Smooth muscle cell (in vitro differentiated cells): ENCODE data around the gene ADRA2A. TPM values are rescaled to one million over a fixed set of nuclear protein-coding genes. Genes with fewer than 3 reads are reported as not detected.

Experiments
- DNase-seq: peaks from one replicate; lab custom pipeline; 2025; ENCODE audit not compliant: unreplicated experiment; lab: John Stamatoyannopoulos, UW
- H2AFZ ChIP-seq: fragments of 200-600 bp; sonication (generic); 2 replicates; pipeline ENCODE4 v1.6.0; 2016; ENCODE audit warnings: antibody characterized with exemption, low read depth, mild to moderate bottlenecking
- H3F3A ChIP-seq: fragments of 200-600 bp; sonication (generic); 2 replicates; pipeline ENCODE4 v1.6.0; 2017; ENCODE audit warnings: antibody characterized with exemption, low read depth
- H3K27ac ChIP-seq: fragments of 200-600 bp; sonication (generic); 2 replicates; pipeline ENCODE4 v1.5.1; 2016; ENCODE audit warnings: low read depth, mild to moderate bottlenecking
- H3K27me3 ChIP-seq: fragments of 200-600 bp; sonication (generic); 2 replicates; pipeline ENCODE4 v1.6.1; 2016; ENCODE audit warnings: low read depth, mild to moderate bottlenecking
- H3K36me3 ChIP-seq: fragments of 200-600 bp; sonication (generic); 2 replicates; pipeline ENCODE4 v1.5.1; 2016; ENCODE audit warnings: low read depth
- H3K4me1 ChIP-seq: fragments of 200-600 bp; sonication (generic); 2 replicates; pipeline ENCODE4 v1.5.1; 2016; ENCODE audit warnings: low read depth
- H3K4me2 ChIP-seq: fragments of 200-600 bp; sonication (generic); 2 replicates; pipeline ENCODE4 v1.6.0; 2016; ENCODE audit warnings: mild to moderate bottlenecking
- H3K4me3 ChIP-seq: fragments of 200-600 bp; sonication (generic); 2 replicates; pipeline ENCODE4 v1.5.1; 2016; ENCODE audit warnings: mild to moderate bottlenecking
- H3K79me2 ChIP-seq: fragments of 200-600 bp; sonication (generic); 2 replicates; pipeline ENCODE4 v1.6.0; 2016; ENCODE audit warnings: low read depth, mild to moderate bottlenecking
- H3K9ac ChIP-seq: fragments of 200-600 bp; sonication (generic); 2 replicates; pipeline ENCODE4 v1.6.0; 2016; ENCODE audit warnings: low read depth
- H3K9me3 ChIP-seq: fragments of 200-600 bp; sonication (generic); replicated peaks from 2 replicates; pipeline ENCODE4 v1.5.1; 2016; ENCODE audit warnings: low read depth
- H4K20me1 ChIP-seq: fragments of 200-600 bp; sonication (generic); 2 replicates; pipeline ENCODE4 v1.6.0; 2016; ENCODE audit warnings: low read depth
- CTCF ChIP-seq: fragments of 200-600 bp; sonication (generic); IDR thresholded peaks from 2 replicates; pipeline ENCODE4 v1.5.1; 2017; ENCODE audit warnings: borderline replicate concordance, mild to moderate bottlenecking, antibody characterized with exemption; ENCODE audit not compliant: insufficient read depth, poor library complexity, severe bottlenecking
- WGBS: methylation state at CpG from one replicate; pipeline ENCODE4 v1.1.7; 2016; ENCODE audit warnings: low lambda C conversion rate; 5-methylcytosine and 5-hydroxymethylcytosine counted together
- polyA plus RNA-seq: library from polyadenylated mRNA; unstranded; fragments of >200 nt; fragmentation: Nextera tagmentation; extraction: Ambion mirVana; gene quantifications from 2 replicates; pipeline ENCODE4 v1.2.1, GENCODE V29; 2016
- total RNA-seq: library from RNA; depleted of rRNA; stranded (reverse); fragments of >200 nt; gene quantifications from 2 replicates; pipeline ENCODE4 v1.2.3, GENCODE V29; 2014

ADRA2A gene
- total and polyA plus RNA-seq, 2 experiments from 2014 or later: 0.67 to 3.8 TPM

GRCh38 chr10:111113238-111113960 is 36.6 kb downstream of the ADRA2A start:
- WGBS: 92% methylated on average over 8 of the region's 8 CpGs
- Histone ChIP-seq H4K20me1 (no peaks in the 10 kb centered on the region), H3K9ac (no peak overlapping the region), H2AFZ (no peak overlapping the region), H3K4me2 (no peak overlapping the region), H3K79me2 (no peaks in the 10 kb centered on the region), H3K4me3 (no peak overlapping the region), H3K36me3 (no peaks in the 10 kb centered on the region), H3F3A (no peaks in the 10 kb centered on the region), H3K27me3 (no peaks in the 10 kb centered on the region), H3K4me1 (no peaks in the 10 kb centered on the region), H3K9me3 (no peaks in the 10 kb centered on the region), H3K27ac (no peak overlapping the region)
- DNase-seq: no peak
- TF ChIP-seq CTCF: no peak

- DNase-seq: no peak
- Histone ChIP-seq H2AFZ (no peak overlapping the region), H3K9me3 (no peaks in the 10 kb centered on the region), H3K4me2 (no peak overlapping the region), H3K27me3 (no peaks in the 10 kb centered on the region), H3K4me3 (no peak overlapping the region), H3K79me2 (no peaks in the 10 kb centered on the region), H4K20me1 (no peaks in the 10 kb centered on the region), H3K9ac (no peak overlapping the region), H3K27ac (no peak overlapping the region), H3K36me3 (no peaks in the 10 kb centered on the region), H3K4me1 (no peaks in the 10 kb centered on the region), H3F3A (no peaks in the 10 kb centered on the region)
- TF ChIP-seq CTCF: no peak
- 77% methylated on average over 12 of the region's 12 CpGs for WGBS
Measured at GRCh38 chr10:111113961-111114757, 37.3 kb downstream of the ADRA2A start.

- Histone ChIP-seq H3K27ac (no peak overlapping the region), H3K4me1 (no peaks in the 10 kb centered on the region), H3K4me2 (no peak overlapping the region), H2AFZ (no peak overlapping the region), H3K79me2 (no peaks in the 10 kb centered on the region), H3K36me3 (no peaks in the 10 kb centered on the region), H3K27me3 (no peaks in the 10 kb centered on the region), H3K9ac (no peak overlapping the region), H3F3A (no peaks in the 10 kb centered on the region), H4K20me1 (no peaks in the 10 kb centered on the region), H3K9me3 (no peaks in the 10 kb centered on the region), H3K4me3 (no peak overlapping the region)
- DNase-seq: no peak
- WGBS: 87% methylated on average over 12 of the region's 12 CpGs
- no peak for TF ChIP-seq CTCF
Measured at GRCh38 chr10:111114758-111115500, 38.1 kb downstream of the ADRA2A start.
